ENCODE measurements around the gene KRTAP4-8.
"Not testable (repeated sequence)": the region's sequence is repeated elsewhere in the genome, so short reads cannot be mapped to it uniquely, and the experiment has no call there.

Gene KRTAP4-8

DNA sequence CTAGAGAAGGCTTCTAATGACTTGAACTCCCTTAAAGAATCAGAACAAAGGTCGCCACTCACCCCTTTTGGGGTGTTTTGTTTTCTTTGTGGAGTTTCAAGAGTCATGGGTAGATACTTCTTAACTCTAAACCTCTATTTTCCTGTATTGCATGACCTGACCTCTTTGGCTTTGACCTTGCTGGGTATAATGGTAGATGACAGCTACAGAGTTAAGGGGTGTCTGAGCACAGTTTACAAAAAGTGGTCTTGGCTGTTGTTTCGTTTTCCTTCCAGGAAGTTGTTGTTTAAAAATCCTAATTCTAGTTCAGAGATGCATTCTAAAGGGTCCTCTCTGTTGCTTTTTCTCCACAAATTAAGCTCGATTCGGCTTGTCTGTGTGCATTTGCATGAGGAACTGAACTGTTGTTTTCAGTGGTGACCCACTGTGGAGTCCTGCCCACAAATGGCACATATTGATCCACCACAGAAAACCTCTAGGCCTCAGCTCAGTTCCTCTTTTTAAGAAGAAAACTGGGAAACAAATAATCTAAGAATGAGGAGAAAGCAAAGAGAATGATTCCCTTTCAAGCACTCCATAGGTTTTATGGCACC lies 9.1 kb downstream of the KRTAP4-8 start:
- H3K9me3 ChIP-seq (ENCODE audit: control insufficient read depth, low read length); H3K36me3 ChIP-seq (ENCODE audit: control insufficient read depth, insufficient read depth, low read length); H3K27me3 ChIP-seq (replicated peaks; ENCODE audit: control insufficient read depth, insufficient read depth, low read length, poor library complexity, severe bottlenecking); H3K27ac ChIP-seq (ENCODE audit: insufficient read depth, low read length, poor library complexity, severe bottlenecking); H3K4me1 ChIP-seq (ENCODE audit: control insufficient read depth, insufficient read depth, low read length, poor library complexity, severe bottlenecking); H3K4me3 ChIP-seq (ENCODE audit: insufficient read depth, low read depth, low read length, poor library complexity, severe bottlenecking); DNase-seq: not testable (repeated sequence)

DNA sequence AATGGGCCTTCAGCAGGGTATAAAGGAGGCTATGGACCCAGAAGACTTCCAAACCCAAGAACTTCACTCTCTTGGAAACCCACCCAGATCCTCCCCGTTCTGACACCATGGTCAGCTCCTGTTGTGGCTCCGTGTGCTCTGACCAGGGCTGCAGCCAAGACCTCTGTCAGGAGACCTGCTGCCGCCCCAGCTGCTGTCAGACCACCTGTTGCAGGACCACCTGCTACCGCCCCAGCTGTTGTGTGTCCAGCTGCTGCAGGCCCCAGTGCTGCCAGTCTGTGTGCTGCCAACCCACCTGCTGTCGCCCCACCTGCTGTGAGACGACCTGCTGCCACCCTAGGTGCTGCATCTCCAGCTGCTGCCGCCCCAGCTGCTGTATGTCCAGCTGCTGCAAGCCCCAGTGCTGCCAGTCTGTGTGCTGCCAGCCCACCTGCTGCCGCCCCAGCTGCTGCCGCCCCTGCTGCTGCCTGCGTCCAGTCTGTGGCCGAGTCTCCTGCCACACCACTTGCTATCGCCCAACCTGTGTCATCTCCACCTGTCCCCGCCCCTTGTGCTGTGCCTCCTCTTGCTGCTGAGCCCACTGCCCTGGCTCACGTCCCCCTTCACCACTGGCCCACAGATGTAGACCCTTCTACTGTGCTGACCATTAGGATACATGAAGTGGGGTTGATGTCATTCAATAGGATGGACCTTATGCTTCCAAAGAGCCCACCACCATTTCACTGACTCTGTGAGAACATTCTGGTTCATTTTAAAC lies 13.7 kb downstream of the KRTAP4-8 start, which contains the start of gene KRTAP4-7:
Gene KRTAP4-7 (plus strand): TSS at position 51 of the 757 bp plus-strand sequence. CDS start 57 bp downstream, at position 108.
- not testable (repeated sequence) for H3K9me3 ChIP-seq (ENCODE audit: control insufficient read depth, low read length); H3K27me3 ChIP-seq (replicated peaks; ENCODE audit: control insufficient read depth, insufficient read depth, low read length, poor library complexity, severe bottlenecking); H3K36me3 ChIP-seq (ENCODE audit: control insufficient read depth, insufficient read depth, low read length); DNase-seq; H3K4me1 ChIP-seq (ENCODE audit: control insufficient read depth, insufficient read depth, low read length, poor library complexity, severe bottlenecking); H3K4me3 ChIP-seq (ENCODE audit: insufficient read depth, low read depth, low read length, poor library complexity, severe bottlenecking); H3K27ac ChIP-seq (ENCODE audit: insufficient read depth, low read length, poor library complexity, severe bottlenecking)

- H3K4me1 ChIP-seq (ENCODE audit: control insufficient read depth, insufficient read depth, low read length, poor library complexity, severe bottlenecking); DNase-seq; H3K27ac ChIP-seq (ENCODE audit: insufficient read depth, low read length, poor library complexity, severe bottlenecking); H3K4me3 ChIP-seq (ENCODE audit: insufficient read depth, low read depth, low read length, poor library complexity, severe bottlenecking); H3K27me3 ChIP-seq (replicated peaks; ENCODE audit: control insufficient read depth, insufficient read depth, low read length, poor library complexity, severe bottlenecking); H3K36me3 ChIP-seq (ENCODE audit: control insufficient read depth, insufficient read depth, low read length); H3K9me3 ChIP-seq (ENCODE audit: control insufficient read depth, low read length): not testable (repeated sequence)
Observed at GRCh38 chr17:41083427-41083826, 14.5 kb downstream of the KRTAP4-8 start.

GRCh38 chr17:41082626-41083025 lies 15.3 kb downstream of the KRTAP4-8 start:
- H3K27ac ChIP-seq (ENCODE audit: insufficient read depth, low read length, poor library complexity, severe bottlenecking), result no peak overlapping the region
- H3K4me1 ChIP-seq (ENCODE audit: control insufficient read depth, insufficient read depth, low read length, poor library complexity, severe bottlenecking), result no peaks in the 10 kb centered on the region
- no peak overlapping the region for H3K4me3 ChIP-seq (ENCODE audit: insufficient read depth, low read depth, low read length, poor library complexity, severe bottlenecking)
- DNase-seq, result no peak
- H3K9me3 ChIP-seq (ENCODE audit: control insufficient read depth, low read length), result no peaks in the 10 kb centered on the region
- H3K27me3 ChIP-seq (replicated peaks; ENCODE audit: control insufficient read depth, insufficient read depth, low read length, poor library complexity, severe bottlenecking), result no peaks in the 10 kb centered on the region
- H3K36me3 ChIP-seq (ENCODE audit: control insufficient read depth, insufficient read depth, low read length), result no peaks in the 10 kb centered on the region

DNA sequence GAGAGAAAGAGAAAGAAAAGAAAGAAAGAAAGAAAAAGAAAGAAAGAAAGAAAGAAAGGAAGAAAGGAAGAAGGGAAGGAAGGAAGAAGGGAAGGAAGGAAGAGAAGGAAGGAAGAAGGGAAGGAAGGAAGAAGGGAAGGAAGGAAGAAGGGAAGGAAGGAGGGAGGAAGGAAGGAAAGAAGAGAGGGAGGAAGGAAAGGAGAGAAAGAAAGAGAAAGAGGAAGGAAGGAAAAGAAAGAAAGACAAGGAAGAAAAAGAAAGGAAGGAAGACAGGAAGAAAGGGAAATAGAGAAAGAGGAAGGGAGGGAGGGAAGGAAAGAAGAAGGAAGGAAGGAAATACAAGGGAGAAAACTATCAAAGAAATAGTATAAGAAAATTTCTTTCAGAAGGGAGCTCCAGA lies 21.2 kb downstream of the KRTAP4-8 start:
- no peaks in the 10 kb centered on the region for H3K36me3 ChIP-seq (ENCODE audit: control insufficient read depth, insufficient read depth, low read length)
- H3K27ac ChIP-seq (ENCODE audit: insufficient read depth, low read length, poor library complexity, severe bottlenecking), result no peak overlapping the region
- peaks cover 7% of the 10 kb centered on the region for H3K27me3 ChIP-seq (replicated peaks; ENCODE audit: control insufficient read depth, insufficient read depth, low read length, poor library complexity, severe bottlenecking)
- H3K9me3 ChIP-seq (ENCODE audit: control insufficient read depth, low read length), result no peaks in the 10 kb centered on the region
- H3K4me1 ChIP-seq (ENCODE audit: control insufficient read depth, insufficient read depth, low read length, poor library complexity, severe bottlenecking), result no peaks in the 10 kb centered on the region
- no peak overlapping the region for H3K4me3 ChIP-seq (ENCODE audit: insufficient read depth, low read depth, low read length, poor library complexity, severe bottlenecking)
- no peak for DNase-seq

DNA sequence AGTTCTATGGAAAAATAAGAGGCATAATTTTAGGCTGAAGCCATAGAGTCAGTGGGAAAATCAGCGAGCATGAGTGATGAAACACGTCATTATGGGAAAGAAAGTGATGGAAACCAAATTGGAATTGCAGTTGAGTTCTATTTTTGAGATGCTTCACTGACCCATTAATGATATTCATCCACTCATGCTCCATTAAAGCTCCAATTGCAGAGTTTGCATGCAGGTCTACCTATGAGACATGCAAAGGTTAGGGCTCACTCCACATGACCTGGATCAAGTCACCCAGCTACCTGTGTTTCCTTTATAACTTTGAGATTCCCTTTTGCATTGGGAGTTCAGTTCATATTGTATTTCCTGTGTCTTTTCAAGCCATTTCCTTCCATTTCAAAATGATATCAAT lies 24.3 kb downstream of the KRTAP4-8 start:
- H3K9me3 ChIP-seq (ENCODE audit: control insufficient read depth, low read length), result no peaks in the 10 kb centered on the region
- H3K27me3 ChIP-seq (replicated peaks; ENCODE audit: control insufficient read depth, insufficient read depth, low read length, poor library complexity, severe bottlenecking), result peaks cover 7% of the 10 kb centered on the region
- no peak overlapping the region for H3K27ac ChIP-seq (ENCODE audit: insufficient read depth, low read length, poor library complexity, severe bottlenecking)
- DNase-seq, result no peak
- H3K4me3 ChIP-seq (ENCODE audit: insufficient read depth, low read depth, low read length, poor library complexity, severe bottlenecking), result no peak overlapping the region
- H3K36me3 ChIP-seq (ENCODE audit: control insufficient read depth, insufficient read depth, low read length), result no peaks in the 10 kb centered on the region
- no peaks in the 10 kb centered on the region for H3K4me1 ChIP-seq (ENCODE audit: control insufficient read depth, insufficient read depth, low read length, poor library complexity, severe bottlenecking)

GRCh38 chr17:41071606-41072360 lies 26.2 kb downstream of the KRTAP4-8 start:
- H3K27ac ChIP-seq (ENCODE audit: insufficient read depth, low read length, poor library complexity, severe bottlenecking), result no peak overlapping the region
- H3K9me3 ChIP-seq (ENCODE audit: control insufficient read depth, low read length), result no peaks in the 10 kb centered on the region
- no peaks in the 10 kb centered on the region for H3K4me1 ChIP-seq (ENCODE audit: control insufficient read depth, insufficient read depth, low read length, poor library complexity, severe bottlenecking)

GRCh38 chr17:41069031-41069430 lies 28.9 kb downstream of the KRTAP4-8 start:
- H3K36me3 ChIP-seq (ENCODE audit: control insufficient read depth, insufficient read depth, low read length), result no peaks in the 10 kb centered on the region
- no peak for DNase-seq
- H3K27ac ChIP-seq (ENCODE audit: insufficient read depth, low read length, poor library complexity, severe bottlenecking), result no peak overlapping the region
- H3K4me1 ChIP-seq (ENCODE audit: control insufficient read depth, insufficient read depth, low read length, poor library complexity, severe bottlenecking), result no peaks in the 10 kb centered on the region
- H3K4me3 ChIP-seq (ENCODE audit: insufficient read depth, low read depth, low read length, poor library complexity, severe bottlenecking), result no peak overlapping the region
- H3K9me3 ChIP-seq (ENCODE audit: control insufficient read depth, low read length), result no peaks in the 10 kb centered on the region
- no peaks in the 10 kb centered on the region for H3K27me3 ChIP-seq (replicated peaks; ENCODE audit: control insufficient read depth, insufficient read depth, low read length, poor library complexity, severe bottlenecking)

More at GRCh38 chr17:41071606-41072360, 26.2 kb downstream of the KRTAP4-8 start:
- DNase-seq, result no peak
- Histone ChIP-seq H3K4me3 (ENCODE audit: insufficient read depth, low read depth, low read length, poor library complexity, severe bottlenecking) (no peak overlapping the region), H3K36me3 (ENCODE audit: control insufficient read depth, insufficient read depth, low read length) (no peaks in the 10 kb centered on the region), H3K27me3 (replicated peaks; ENCODE audit: control insufficient read depth, insufficient read depth, low read length, poor library complexity, severe bottlenecking) (peaks cover 7% of the 10 kb centered on the region)

GRCh38 chr17:41067281-41067680 lies 30.7 kb downstream of the KRTAP4-8 start:
- DNase-seq, result no peak
- Histone ChIP-seq H3K27ac (ENCODE audit: insufficient read depth, low read length, poor library complexity, severe bottlenecking) (no peak overlapping the region), H3K36me3 (ENCODE audit: control insufficient read depth, insufficient read depth, low read length) (no peaks in the 10 kb centered on the region), H3K27me3 (replicated peaks; ENCODE audit: control insufficient read depth, insufficient read depth, low read length, poor library complexity, severe bottlenecking) (no peaks in the 10 kb centered on the region), H3K4me1 (ENCODE audit: control insufficient read depth, insufficient read depth, low read length, poor library complexity, severe bottlenecking) (no peaks in the 10 kb centered on the region), H3K4me3 (ENCODE audit: insufficient read depth, low read depth, low read length, poor library complexity, severe bottlenecking) (no peak overlapping the region), H3K9me3 (ENCODE audit: control insufficient read depth, low read length) (no peaks in the 10 kb centered on the region)

All from effector memory CD4-positive, alpha-beta T cell (primary cell).